HG03095 (cell line): Measurements from ENCODE around the gene PPP1R2B.
A peak's percentile ranks its signal among the peaks of the same experiment; 100 is the strongest.
"Not testable (repeated sequence)": the region's sequence is repeated elsewhere in the genome, so short reads cannot be mapped to it uniquely, and the experiment has no call there.

ENCODE experiments used
- ATAC-seq: cut with Tn5 transposase; IDR thresholded peaks from one replicate; pipeline ENCODE4 v1.9.1; 2021; ENCODE audit warnings: moderate library complexity; ENCODE audit not compliant: unreplicated experiment

The PPP1R2B gene

GRCh38 chr5:156850206-156850751 is at the start of gene PPP1R2B:
Gene PPP1R2B (plus strand): TSS chr5:156850295. CDS start chr5:156850563, 268 bp downstream.
- ATAC-seq: no peak

- ATAC-seq: no peak
Measured at GRCh38 chr5:156800929-156801328, 49.2 kb upstream of the PPP1R2B start.

DNA sequence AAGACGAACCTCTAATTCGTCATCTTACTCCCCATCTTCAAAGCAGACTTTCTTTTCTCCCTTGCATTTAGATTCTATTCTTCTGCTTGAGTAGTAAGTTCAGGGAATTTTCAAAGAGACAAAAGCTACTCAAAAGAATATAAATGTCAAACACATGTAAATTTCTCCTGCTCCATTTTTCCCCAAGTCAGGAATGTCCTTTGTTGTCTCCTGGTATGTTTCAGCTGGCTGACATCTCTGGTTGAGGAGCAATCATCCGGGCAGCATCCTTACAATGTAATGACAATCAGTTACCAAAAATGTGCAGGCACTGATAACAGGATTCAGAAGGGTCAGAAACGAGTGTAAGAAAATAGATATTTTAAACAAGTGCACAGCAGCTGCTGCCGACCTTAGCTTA is 47.6 kb upstream of the PPP1R2B start:
- ATAC-seq: no peak

GRCh38 chr5:156803404-156803803 is 46.7 kb upstream of the PPP1R2B start:
- no peak for ATAC-seq

DNA sequence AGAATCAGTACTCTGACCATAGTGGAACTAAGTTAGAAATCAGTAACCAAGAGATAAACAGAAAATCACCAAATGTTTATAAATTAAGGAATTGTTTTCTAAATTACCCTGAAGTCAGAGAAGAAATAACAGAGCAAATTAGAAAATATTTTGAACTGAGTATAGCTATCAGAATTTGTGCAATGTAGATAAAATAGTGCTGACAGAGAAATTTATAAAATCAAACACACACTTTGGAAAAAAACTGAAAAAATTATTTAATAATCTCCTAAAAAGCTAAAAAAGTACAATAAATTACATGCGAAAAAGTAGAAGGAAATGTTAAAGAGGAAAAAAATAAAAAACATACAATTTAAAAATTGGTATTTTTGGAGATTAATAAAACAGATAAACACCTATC is 37.1 kb upstream of the PPP1R2B start:
- no peak for ATAC-seq

DNA sequence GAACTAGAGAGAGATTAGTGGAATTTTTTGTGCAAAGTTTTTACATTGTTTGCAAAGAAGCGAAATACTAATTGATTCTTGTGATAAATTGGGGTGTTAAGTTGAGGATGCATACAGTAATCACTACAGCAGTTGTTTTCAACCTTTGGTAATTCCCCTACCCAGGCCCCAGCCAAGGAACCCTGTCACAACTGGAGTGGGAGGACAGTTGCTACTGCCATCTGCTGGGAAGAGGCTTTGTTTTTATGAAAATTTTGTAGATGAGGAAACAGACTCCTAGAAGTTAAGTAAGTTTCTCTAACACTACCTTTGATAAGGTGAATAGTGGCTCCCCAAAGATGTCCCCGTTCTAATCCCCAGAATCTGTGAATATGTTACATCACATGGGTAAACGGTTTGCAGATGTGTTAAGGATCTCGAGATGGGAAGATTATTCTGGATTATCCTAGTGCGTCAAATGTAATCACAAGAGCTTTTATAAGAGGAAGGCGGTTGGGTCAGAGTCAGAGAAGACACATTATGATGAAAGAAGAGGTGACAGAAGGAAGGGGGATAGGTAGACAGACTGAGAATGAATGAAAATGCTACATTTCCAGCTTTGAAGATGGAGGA is 34.0 kb upstream of the PPP1R2B start:
- peak; percentile 60 for ATAC-seq

DNA sequence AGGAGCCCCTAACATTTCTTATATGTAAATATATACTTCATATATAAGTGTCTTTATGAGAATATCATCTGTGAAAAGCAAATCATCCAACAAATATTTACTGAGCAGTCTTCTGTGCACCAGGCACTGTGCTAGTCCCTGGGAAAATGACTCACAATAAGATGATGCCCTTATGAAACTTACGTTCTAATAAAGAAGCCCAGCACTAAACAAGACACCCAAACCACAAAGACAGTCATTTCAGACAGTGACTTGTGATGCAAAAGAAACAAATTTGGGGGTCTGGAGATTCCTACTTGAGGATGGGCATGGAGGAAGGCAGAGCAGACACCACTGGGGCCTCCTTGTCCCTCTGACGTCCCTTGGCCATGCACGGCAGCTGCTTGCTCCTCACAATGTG is 30.6 kb upstream of the PPP1R2B start:
- ATAC-seq: no peak

- ATAC-seq: no peak
Measured at GRCh38 chr5:156819967-156820581, 30.0 kb upstream of the PPP1R2B start.

- no peak for ATAC-seq
Measured at GRCh38 chr5:156824241-156824640, 25.9 kb upstream of the PPP1R2B start.

- ATAC-seq: no peak
Measured at GRCh38 chr5:156824800-156825199, 25.3 kb upstream of the PPP1R2B start.

DNA sequence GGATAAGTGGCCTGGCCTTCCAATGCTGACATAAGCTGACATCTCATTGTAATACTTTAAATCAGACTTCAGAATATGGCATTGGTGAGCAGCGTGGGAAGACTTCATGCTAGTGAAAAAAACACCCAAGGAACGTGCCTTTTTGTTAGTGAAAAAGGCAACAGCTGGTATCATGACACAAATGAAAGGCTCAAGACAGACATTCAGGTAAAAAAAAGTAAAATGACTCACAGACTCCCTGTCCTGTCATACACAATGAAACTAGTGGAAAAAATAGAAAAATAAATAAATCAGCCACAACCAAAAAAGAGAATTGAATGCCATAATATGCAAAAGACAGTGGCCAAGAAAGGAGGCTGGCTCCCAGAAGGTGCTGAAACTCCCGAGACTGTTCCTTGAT is 24.4 kb upstream of the PPP1R2B start:
- no peak for ATAC-seq

- peak; percentile 70 for ATAC-seq
Measured at GRCh38 chr5:156826150-156826549, 23.9 kb upstream of the PPP1R2B start.

DNA sequence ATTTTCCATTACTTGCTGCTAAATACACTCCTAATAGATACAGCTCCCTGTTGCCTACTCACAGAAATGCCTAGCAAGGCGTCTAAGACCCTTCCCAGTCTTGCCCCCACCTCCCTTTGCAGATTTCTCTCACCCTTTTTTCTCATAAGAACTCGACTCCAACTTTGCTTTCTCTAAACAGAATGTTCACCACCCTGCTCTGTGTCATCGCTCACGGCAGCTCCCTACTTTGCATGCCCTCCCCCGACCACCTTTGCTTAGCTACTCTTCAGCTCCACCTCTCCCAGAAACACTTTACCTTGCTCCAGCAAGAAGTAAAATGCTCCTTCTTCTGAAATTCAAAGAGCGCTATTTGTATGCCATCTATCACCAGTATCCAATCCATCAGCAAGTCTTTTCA is 15.2 kb upstream of the PPP1R2B start:
- ATAC-seq: no peak

DNA sequence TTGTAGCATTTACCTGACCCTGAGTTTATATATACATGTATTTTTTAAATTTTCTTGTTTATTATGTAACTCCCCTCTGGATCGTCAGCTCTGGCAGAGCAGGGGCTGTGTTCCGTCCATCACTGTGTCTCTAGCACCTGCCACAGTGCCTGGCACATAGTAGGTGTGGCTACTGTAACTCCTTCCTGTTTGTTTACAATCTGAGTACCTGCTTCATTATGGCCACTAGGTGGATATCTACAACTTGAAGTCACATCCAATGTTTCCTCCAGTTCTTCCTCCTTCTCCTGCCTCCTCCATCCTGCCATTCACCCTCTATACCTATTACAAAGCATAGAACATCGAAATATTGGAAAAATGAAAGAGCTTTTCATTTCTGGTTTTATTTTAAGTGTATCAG is 14.2 kb upstream of the PPP1R2B start:
- no peak for ATAC-seq

DNA sequence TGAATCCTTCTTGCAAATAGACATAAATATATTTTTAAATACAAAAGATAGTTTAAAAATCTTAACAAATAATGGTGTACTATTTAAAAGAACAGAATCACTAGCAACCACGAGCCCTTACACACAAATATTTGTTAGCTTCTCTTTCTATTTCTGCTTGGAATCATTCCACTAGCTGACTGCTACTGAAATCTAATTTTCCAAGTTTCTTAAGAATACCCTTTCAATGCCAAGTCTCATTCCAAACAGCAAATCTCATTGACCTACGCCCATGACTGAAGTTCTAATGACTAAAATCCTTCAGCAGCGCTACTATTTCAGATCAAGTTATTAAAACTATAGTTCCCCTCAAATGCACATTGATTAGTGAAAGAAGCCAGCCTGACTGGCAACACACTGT is 13.2 kb upstream of the PPP1R2B start:
- ATAC-seq: no peak

- no peak for ATAC-seq
Measured at GRCh38 chr5:156838961-156839360, 11.1 kb upstream of the PPP1R2B start.

DNA sequence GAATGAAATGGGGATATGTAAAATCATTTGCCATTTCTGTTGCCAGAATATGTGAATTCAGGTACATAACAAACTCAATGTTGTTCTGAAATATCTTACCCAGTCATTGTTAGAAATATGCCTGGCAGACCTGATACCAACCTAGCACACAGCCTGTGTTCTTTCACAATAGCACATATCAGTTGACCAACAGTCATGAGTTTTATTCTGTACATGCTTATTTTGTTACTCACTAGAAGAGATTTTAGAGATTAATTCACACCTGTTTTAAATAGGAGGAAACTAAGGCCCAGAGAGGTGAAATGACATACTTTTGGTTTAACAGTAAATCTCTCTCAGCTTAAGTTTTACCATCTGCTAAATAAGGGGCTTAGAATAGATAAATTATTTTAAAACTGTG is 8.4 kb upstream of the PPP1R2B start:
- no peak for ATAC-seq

GRCh38 chr5:156846914-156847313 is 3.2 kb upstream of the PPP1R2B start:
- ATAC-seq: no peak

- not testable (repeated sequence) for ATAC-seq
Measured at GRCh38 chr5:156848447-156848846, 1.6 kb upstream of the PPP1R2B start.

DNA sequence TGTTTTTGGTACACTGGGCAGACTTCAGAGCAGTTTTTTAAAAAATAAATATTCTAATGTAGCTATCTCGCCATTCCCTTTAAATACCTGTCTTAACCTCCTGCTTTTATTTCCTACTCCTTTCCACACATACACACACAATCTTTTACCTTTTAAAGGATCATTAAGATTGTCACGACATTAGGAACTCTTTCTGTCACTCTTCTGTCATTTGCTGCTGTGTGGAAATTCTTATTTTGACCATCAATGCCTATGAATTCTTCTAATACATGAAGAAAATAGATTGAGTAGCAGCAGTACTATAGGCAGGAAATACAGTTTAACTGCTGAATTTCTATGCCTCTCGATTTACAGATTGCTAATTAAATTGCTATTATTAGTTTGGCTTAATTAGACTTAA is 1.8 kb downstream of the PPP1R2B start:
- no peak for ATAC-seq

- ATAC-seq: not testable (repeated sequence)
Measured at GRCh38 chr5:156853055-156853454, 3.0 kb downstream of the PPP1R2B start.

- ATAC-seq: no peak
Measured at GRCh38 chr5:156865427-156865826, 15.3 kb downstream of the PPP1R2B start.

DNA sequence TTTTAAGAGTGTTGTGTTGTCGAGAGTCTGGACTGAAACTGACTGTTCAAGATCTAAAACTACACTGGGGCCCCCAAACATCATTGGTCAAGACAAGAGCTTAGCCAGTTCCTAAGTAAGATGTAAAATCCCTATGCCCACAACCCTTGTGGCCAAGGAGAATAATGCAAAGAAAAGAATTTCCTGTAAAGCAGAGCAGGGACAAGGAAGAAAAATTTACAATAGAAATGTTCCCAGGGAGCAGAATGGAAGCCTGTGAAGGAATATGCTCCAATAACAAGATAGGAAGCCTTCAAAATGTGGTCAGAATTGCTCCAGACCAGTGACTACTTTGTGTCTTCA is 20.4 kb downstream of the PPP1R2B start:
- ATAC-seq: no peak
